ENCODE data around the gene COPB2. TPM values are rescaled to one million over a fixed set of nuclear protein-coding genes. Genes with fewer than 3 reads are reported as not detected.

COPB2 gene
- total and polyA plus RNA-seq, 2 experiments from 2014 or later = 156 to 170 TPM

- peaks cover 3% of the 10 kb centered on the region for H3K36me3 ChIP-seq (replicated peaks; ENCODE audit: insufficient read depth, low read depth)
- no peaks in the 10 kb centered on the region for H3K9me3 ChIP-seq (ENCODE audit: low read depth)
- no peak overlapping the region for H3K4me3 ChIP-seq
- no peak overlapping the region for H3K27ac ChIP-seq
- WGBS (ENCODE audit: low lambda C conversion rate, missing lambda C conversion rate) = 96% methylated on average over 4 of the region's 4 CpGs
- H2AFZ ChIP-seq = no peak overlapping the region
- TF ChIP-seq EZH2 (IDR thresholded peaks at IDR 0.05; ENCODE audit: borderline replicate concordance) (no peak), EZH2phosphoT487 (IDR thresholded peaks at IDR 0.05; ENCODE audit: low read depth, severe bottlenecking, unreplicated experiment) (no peak)
- TF ChIP-seq, protein P1, sequence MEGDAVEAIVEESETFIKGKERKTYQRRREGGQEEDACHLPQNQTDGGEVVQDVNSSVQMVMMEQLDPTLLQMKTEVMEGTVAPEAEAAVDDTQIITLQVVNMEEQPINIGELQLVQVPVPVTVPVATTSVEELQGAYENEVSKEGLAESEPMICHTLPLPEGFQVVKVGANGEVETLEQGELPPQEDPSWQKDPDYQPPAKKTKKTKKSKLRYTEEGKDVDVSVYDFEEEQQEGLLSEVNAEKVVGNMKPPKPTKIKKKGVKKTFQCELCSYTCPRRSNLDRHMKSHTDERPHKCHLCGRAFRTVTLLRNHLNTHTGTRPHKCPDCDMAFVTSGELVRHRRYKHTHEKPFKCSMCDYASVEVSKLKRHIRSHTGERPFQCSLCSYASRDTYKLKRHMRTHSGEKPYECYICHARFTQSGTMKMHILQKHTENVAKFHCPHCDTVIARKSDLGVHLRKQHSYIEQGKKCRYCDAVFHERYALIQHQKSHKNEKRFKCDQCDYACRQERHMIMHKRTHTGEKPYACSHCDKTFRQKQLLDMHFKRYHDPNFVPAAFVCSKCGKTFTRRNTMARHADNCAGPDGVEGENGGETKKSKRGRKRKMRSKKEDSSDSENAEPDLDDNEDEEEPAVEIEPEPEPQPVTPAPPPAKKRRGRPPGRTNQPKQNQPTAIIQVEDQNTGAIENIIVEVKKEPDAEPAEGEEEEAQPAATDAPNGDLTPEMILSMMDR (IDR thresholded peaks at IDR 0.05; ENCODE audit: poor library complexity) = no peak
- H3K4me2 ChIP-seq = no peak overlapping the region
- DNase-seq (ENCODE audit: low spot score) = no peak
- H3K9me2 ChIP-seq (replicated peaks; ENCODE audit: insufficient read depth) = no peaks in the 10 kb centered on the region
- H3K79me2 ChIP-seq = peaks cover 93% of the 10 kb centered on the region
- H3K4me1 ChIP-seq (ENCODE audit: insufficient read depth) = no peaks in the 10 kb centered on the region
- H3K27me3 ChIP-seq = no peaks in the 10 kb centered on the region
- H4K20me1 ChIP-seq (ENCODE audit: insufficient read depth, poor library complexity, severe bottlenecking) = peaks cover 94% of the 10 kb centered on the region
These were observed 8.9 kb downstream of the COPB2 start for GRCh38 chr3:139380575-139380974.

- no peaks in the 10 kb centered on the region for H3K4me1 ChIP-seq (ENCODE audit: insufficient read depth)
- 97% methylated on average over 3 of the region's 3 CpGs for WGBS (ENCODE audit: low lambda C conversion rate, missing lambda C conversion rate)
- H4K20me1 ChIP-seq (ENCODE audit: insufficient read depth, poor library complexity, severe bottlenecking) = peaks cover 77% of the 10 kb centered on the region
- no peaks in the 10 kb centered on the region for H3K27me3 ChIP-seq
- H3K4me2 ChIP-seq = no peak overlapping the region
- no peak overlapping the region for H3K27ac ChIP-seq
- H3K9me2 ChIP-seq (replicated peaks; ENCODE audit: insufficient read depth) = no peaks in the 10 kb centered on the region
- H3K79me2 ChIP-seq = peaks cover 82% of the 10 kb centered on the region
- H2AFZ ChIP-seq = no peak overlapping the region
- peaks cover 10% of the 10 kb centered on the region for H3K36me3 ChIP-seq (replicated peaks; ENCODE audit: insufficient read depth, low read depth)
- H3K9me3 ChIP-seq (ENCODE audit: low read depth) = no peaks in the 10 kb centered on the region
- TF ChIP-seq, protein P1 (IDR thresholded peaks at IDR 0.05; ENCODE audit: poor library complexity) = no peak
- TF ChIP-seq EZH2phosphoT487 (IDR thresholded peaks at IDR 0.05; ENCODE audit: low read depth, severe bottlenecking, unreplicated experiment) (no peak), EZH2 (IDR thresholded peaks at IDR 0.05; ENCODE audit: borderline replicate concordance) (no peak)
- DNase-seq (ENCODE audit: low spot score) = no peak
- H3K4me3 ChIP-seq = no peak overlapping the region
These were observed 10.7 kb downstream of the COPB2 start for GRCh38 chr3:139378587-139379241.

DNA sequence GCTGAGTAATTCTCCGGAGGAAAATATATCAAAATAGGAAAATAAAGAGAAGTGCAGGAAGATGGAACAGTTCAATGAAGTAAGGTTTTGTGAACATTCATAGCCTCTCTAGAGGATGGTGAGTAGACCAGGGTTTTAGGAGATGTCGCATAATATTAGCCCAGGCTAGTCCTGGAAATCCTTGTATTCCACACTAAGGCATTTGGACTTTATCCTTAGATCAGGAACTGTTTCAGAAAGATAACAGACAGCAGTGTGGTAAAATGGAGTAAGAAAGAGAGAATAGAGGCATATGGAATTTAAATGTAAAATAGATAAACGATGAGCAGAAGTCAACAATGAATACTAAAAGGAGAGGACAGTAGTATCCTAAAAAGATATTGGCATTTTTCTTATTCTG, 12.1 kb downstream of the COPB2 start:
- Histone ChIP-seq H3K36me3 (replicated peaks; ENCODE audit: insufficient read depth, low read depth) (peaks cover 10% of the 10 kb centered on the region), H3K9me3 (ENCODE audit: low read depth) (no peaks in the 10 kb centered on the region), H4K20me1 (ENCODE audit: insufficient read depth, poor library complexity, severe bottlenecking) (peaks cover 64% of the 10 kb centered on the region), H3K9me2 (replicated peaks; ENCODE audit: insufficient read depth) (no peaks in the 10 kb centered on the region), H3K4me3 (no peak overlapping the region), H2AFZ (no peak overlapping the region), H3K79me2 (peaks cover 71% of the 10 kb centered on the region), H3K27ac (no peak overlapping the region), H3K4me2 (no peak overlapping the region), H3K27me3 (no peaks in the 10 kb centered on the region), H3K4me1 (ENCODE audit: insufficient read depth) (no peaks in the 10 kb centered on the region)
- DNase-seq (ENCODE audit: low spot score) = no peak
- 86% methylated on average over 3 of the region's 3 CpGs for WGBS (ENCODE audit: low lambda C conversion rate, missing lambda C conversion rate)
- TF ChIP-seq EZH2 (IDR thresholded peaks at IDR 0.05; ENCODE audit: borderline replicate concordance) = no peak
- no peak for TF ChIP-seq EZH2phosphoT487 (IDR thresholded peaks at IDR 0.05; ENCODE audit: low read depth, severe bottlenecking, unreplicated experiment)
- TF ChIP-seq, protein P1 (IDR thresholded peaks at IDR 0.05; ENCODE audit: poor library complexity) = no peak

All from hepatocyte (in vitro differentiated cells).